Suprapubic skin (tissue), 4 donors: ENCODE results near the gene TRIP13.

Experiments
- CTCF ChIP-seq, 2 donors: fragments of 200-600 bp in 1 of 2; fragments of 450-650 bp in 1 of 2; sonication (generic) in 1 of 2; IDR thresholded peaks; one replicate each; pipeline ENCODE4 v1.5.1; 2016 to 2019; ENCODE audit warnings: antibody characterized with exemption in 2 of 2, mild to moderate bottlenecking in 1 of 2, moderate library complexity in 1 of 2
- POLR2A ChIP-seq, 2 donors: fragments of 450-650 bp; IDR thresholded peaks; one replicate each; pipeline ENCODE4 v1.6.1; 2017; ENCODE audit warnings: antibody characterized with exemption in 2 of 2, mild to moderate bottlenecking in 2 of 2, moderate library complexity in 2 of 2
- POLR2AphosphoS5 ChIP-seq, 3 donors: sonication (generic); formaldehyde crosslinking; IDR thresholded peaks; one replicate each; pipeline ENCODE4 v1.6.1; 2017; ENCODE audit warnings: antibody characterized with exemption in 3 of 3

GRCh38 chr5:955886-956761, 63.4 kb downstream of the TRIP13 start:
- TF ChIP-seq POLR2A (IDR thresholded peaks at IDR 0.05) (no peak), POLR2AphosphoS5 (IDR thresholded peaks at IDR 0.05) (no peak), CTCF (IDR thresholded peaks at IDR 0.05) (no peak)
